Endothelial cell of umbilical vein (primary cell): ENCODE data around the gene CNTFR.

Experiments
- EZH2 ChIP-seq: IDR thresholded peaks from 2 replicates; pipeline ENCODE4 v1.6.1; 2012; ENCODE audit warnings: borderline replicate concordance, low read depth, mild to moderate bottlenecking, moderate library complexity, low read length, inconsistent platforms; ENCODE audit not compliant: severe bottlenecking
- FOS ChIP-seq: IDR thresholded peaks from 2 replicates; pipeline ENCODE4 v1.6.1; 2011; ENCODE audit warnings: mild to moderate bottlenecking, low read length, moderate library complexity, borderline replicate concordance; ENCODE audit not compliant: insufficient read depth
- JUN ChIP-seq: IDR thresholded peaks from 2 replicates; pipeline ENCODE4 v1.6.1; 2011; ENCODE audit warnings: borderline replicate concordance, low read depth; ENCODE audit not compliant: insufficient read length, insufficient read depth
- MYC ChIP-seq: IDR thresholded peaks from one replicate; pipeline ENCODE4 v1.6.1; 2011; ENCODE audit warnings: mild to moderate bottlenecking, low read depth, low read length
- POLR2A ChIP-seq: IDR thresholded peaks from 2 replicates; pipeline ENCODE4 v1.6.1; 2012; ENCODE audit warnings: low read depth, mild to moderate bottlenecking, control low read depth, low read length
- POLR2AphosphoS5 ChIP-seq: IDR thresholded peaks from 2 replicates; pipeline ENCODE4 v1.6.1; 2012; ENCODE audit warnings: low read depth, mild to moderate bottlenecking, control low read depth, low read length, moderate library complexity; ENCODE audit not compliant: insufficient read depth
- TF ChIP-seq, protein P1 (sequence below), 2 donors: IDR thresholded peaks; 1 replicate in 1 of 2; 2 replicates in 1 of 2; pipeline ENCODE4 v1.5.1; 2011; ENCODE audit warnings: low read length in 2 of 2, mild to moderate bottlenecking in 2 of 2, moderate library complexity in 2 of 2, control low read depth in 1 of 2, inconsistent platforms in 1 of 2, low read depth in 1 of 2; ENCODE audit not compliant: insufficient read depth in 1 of 2; ENCODE audit errors: extremely low read depth in 1 of 2
- TF ChIP-seq, protein P2 (sequence below): IDR thresholded peaks from 2 replicates; pipeline ENCODE4 v1.6.1; 2011; ENCODE audit not compliant: insufficient read depth, insufficient read length

DNA sequence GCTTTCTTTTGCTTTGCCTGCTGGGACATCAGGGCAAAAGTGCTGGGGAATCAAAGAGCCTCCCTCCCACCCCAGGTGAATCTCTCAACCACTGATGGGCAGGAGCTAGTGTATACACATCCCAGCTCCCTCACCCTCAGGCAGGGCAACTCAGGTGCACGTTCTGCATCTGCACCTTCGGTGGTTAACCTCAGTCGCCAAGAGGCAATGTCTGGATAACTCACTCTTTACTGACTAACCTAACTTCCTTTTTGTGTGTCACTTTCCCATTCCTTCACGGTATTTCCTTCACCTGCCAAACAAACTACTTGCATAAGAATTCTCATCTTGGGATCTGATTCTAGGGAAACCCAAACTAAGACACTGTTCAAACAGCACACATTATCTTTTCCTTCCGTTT lies 26.3 kb downstream of the CNTFR start:
- TF ChIP-seq, protein P1, sequence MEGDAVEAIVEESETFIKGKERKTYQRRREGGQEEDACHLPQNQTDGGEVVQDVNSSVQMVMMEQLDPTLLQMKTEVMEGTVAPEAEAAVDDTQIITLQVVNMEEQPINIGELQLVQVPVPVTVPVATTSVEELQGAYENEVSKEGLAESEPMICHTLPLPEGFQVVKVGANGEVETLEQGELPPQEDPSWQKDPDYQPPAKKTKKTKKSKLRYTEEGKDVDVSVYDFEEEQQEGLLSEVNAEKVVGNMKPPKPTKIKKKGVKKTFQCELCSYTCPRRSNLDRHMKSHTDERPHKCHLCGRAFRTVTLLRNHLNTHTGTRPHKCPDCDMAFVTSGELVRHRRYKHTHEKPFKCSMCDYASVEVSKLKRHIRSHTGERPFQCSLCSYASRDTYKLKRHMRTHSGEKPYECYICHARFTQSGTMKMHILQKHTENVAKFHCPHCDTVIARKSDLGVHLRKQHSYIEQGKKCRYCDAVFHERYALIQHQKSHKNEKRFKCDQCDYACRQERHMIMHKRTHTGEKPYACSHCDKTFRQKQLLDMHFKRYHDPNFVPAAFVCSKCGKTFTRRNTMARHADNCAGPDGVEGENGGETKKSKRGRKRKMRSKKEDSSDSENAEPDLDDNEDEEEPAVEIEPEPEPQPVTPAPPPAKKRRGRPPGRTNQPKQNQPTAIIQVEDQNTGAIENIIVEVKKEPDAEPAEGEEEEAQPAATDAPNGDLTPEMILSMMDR (IDR thresholded peaks at IDR 0.05; ENCODE audit: extremely low read depth in 1 of 2, insufficient read depth in 1 of 2, low read depth in 1 of 2, low read length in 2 of 2): no peak
- TF ChIP-seq MYC (no peak), POLR2AphosphoS5 (no peak), EZH2 (no peak), POLR2A (no peak), JUN (no peak), FOS (no peak)
- TF ChIP-seq, protein P2, sequence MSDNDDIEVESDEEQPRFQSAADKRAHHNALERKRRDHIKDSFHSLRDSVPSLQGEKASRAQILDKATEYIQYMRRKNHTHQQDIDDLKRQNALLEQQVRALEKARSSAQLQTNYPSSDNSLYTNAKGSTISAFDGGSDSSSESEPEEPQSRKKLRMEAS: no peak
